Neuronal stem cell (in vitro differentiated cells): ENCODE results near the gene GOLGA8S.
"Not testable (repeated sequence)": the region's sequence is repeated elsewhere in the genome, so short reads cannot be mapped to it uniquely, and the experiment has no call there.

Experiments
- DNase-seq: peaks from one replicate; pipeline ENCODE4 v3.0.0-alpha.2; 2013; ENCODE audit warnings: low spot score
- H2AFZ ChIP-seq: one replicate; pipeline ENCODE4 v1.6.1; 2013; ENCODE audit warnings: mild to moderate bottlenecking, low read length, inconsistent platforms
- H2AK5ac ChIP-seq: 2 replicates; pipeline ENCODE4 v1.6.1; 2013; ENCODE audit warnings: low read depth, mild to moderate bottlenecking, inconsistent platforms, low read length, moderate library complexity, mixed read lengths
- H2BK120ac ChIP-seq: 2 replicates; pipeline ENCODE4 v1.6.1; 2013; ENCODE audit warnings: low read depth, mild to moderate bottlenecking, inconsistent platforms, low read length, moderate library complexity, mixed read lengths
- H2BK12ac ChIP-seq: one replicate; pipeline ENCODE4 v1.6.1; 2013; ENCODE audit warnings: low read length, inconsistent platforms
- H2BK15ac ChIP-seq: 2 replicates; pipeline ENCODE4 v1.6.1; 2013; ENCODE audit warnings: mild to moderate bottlenecking, low read length, inconsistent platforms, mixed read lengths
- H2BK5ac ChIP-seq: one replicate; pipeline ENCODE4 v1.6.1; 2013; ENCODE audit warnings: inconsistent platforms, mild to moderate bottlenecking, low read length, moderate library complexity
- H3K14ac ChIP-seq: one replicate; pipeline ENCODE4 v1.6.1; 2013; ENCODE audit warnings: low read length, inconsistent platforms
- H3K18ac ChIP-seq: 2 replicates; pipeline ENCODE4 v1.6.1; 2013; ENCODE audit warnings: low read length, inconsistent platforms
- H3K23ac ChIP-seq: 2 replicates; pipeline ENCODE4 v1.6.1; 2013; ENCODE audit warnings: low read depth, mild to moderate bottlenecking, mixed read lengths, low read length, inconsistent platforms; ENCODE audit not compliant: poor library complexity
- H3K27ac ChIP-seq: replicated peaks from 3 replicates; pipeline ENCODE4 v1.5.1; 2013; ENCODE audit warnings: low read length, inconsistent platforms
- H3K27me3 ChIP-seq, 3 experiments: 2 replicates each; pipeline ENCODE4 v1.6.1; 2013; ENCODE audit warnings: low read length in 3 of 3, mild to moderate bottlenecking in 2 of 3, inconsistent platforms in 1 of 3, low read depth in 1 of 3, mixed read lengths in 1 of 3, moderate library complexity in 1 of 3; ENCODE audit not compliant: control insufficient read depth in 3 of 3, insufficient read depth in 3 of 3
- H3K36me3 ChIP-seq, 2 donors: replicated peaks in 1 of 2; 2 replicates each; pipeline ENCODE4 v1.6.1; 2013; ENCODE audit warnings: low read length in 2 of 2; ENCODE audit not compliant: control insufficient read depth in 2 of 2, insufficient read depth in 2 of 2
- H3K4ac ChIP-seq: 2 replicates; pipeline ENCODE4 v1.6.1; 2013; ENCODE audit warnings: inconsistent platforms, mild to moderate bottlenecking, low read length, moderate library complexity
- H3K4me1 ChIP-seq, 2 donors: 1 replicate in 1 of 2; 2 replicates in 1 of 2; pipeline ENCODE4 v1.6.1; 2013; ENCODE audit warnings: low read length in 2 of 2, low read depth in 1 of 2; ENCODE audit not compliant: control insufficient read depth in 2 of 2, insufficient read depth in 1 of 2
- H3K4me2 ChIP-seq: one replicate; pipeline ENCODE4 v1.6.1; 2013; ENCODE audit warnings: mild to moderate bottlenecking, low read length, inconsistent platforms; ENCODE audit not compliant: insufficient read depth, poor library complexity, severe bottlenecking
- H3K4me3 ChIP-seq, 2 donors: 2 replicates each; pipeline ENCODE4 v1.5.1; 2013; ENCODE audit warnings: low read length in 2 of 2, mild to moderate bottlenecking in 2 of 2, inconsistent platforms in 1 of 2, moderate library complexity in 1 of 2
- H3K79me1 ChIP-seq: one replicate; pipeline ENCODE4 v1.6.1; 2013; ENCODE audit warnings: low read depth, mild to moderate bottlenecking, inconsistent platforms, low read length, moderate library complexity
- H3K9ac ChIP-seq: one replicate; pipeline ENCODE4 v1.6.1; 2013; ENCODE audit warnings: mild to moderate bottlenecking, low read depth, low read length, inconsistent platforms; ENCODE audit not compliant: poor library complexity
- H3K9me3 ChIP-seq, 2 donors: replicated peaks in 1 of 2; 2 replicates each; pipeline versions ENCODE3 to v1.6.1; 2013; ENCODE audit warnings: low read length in 2 of 2, mild to moderate bottlenecking in 2 of 2, inconsistent platforms in 1 of 2, low read depth in 1 of 2, mixed read lengths in 1 of 2, moderate library complexity in 1 of 2; ENCODE audit not compliant: control insufficient read depth in 2 of 2, insufficient read depth in 1 of 2
- H4K8ac ChIP-seq: one replicate; pipeline ENCODE4 v1.6.1; 2013; ENCODE audit warnings: low read depth, mild to moderate bottlenecking, inconsistent platforms, low read length, moderate library complexity
- H4K91ac ChIP-seq: one replicate; pipeline ENCODE4 v1.6.1; 2013; ENCODE audit warnings: low read length, low read depth, mild to moderate bottlenecking, inconsistent platforms; ENCODE audit not compliant: poor library complexity
- WGBS, 2 donors: extraction: QIAGEN DNeasy Blood & Tissue Kit; methylation state at CpG; one replicate each; pipeline ENCODE4 v1.1.7; 2013; ENCODE audit warnings: missing lambda C conversion rate in 2 of 2, mixed read lengths in 1 of 2; ENCODE audit not compliant: insufficient read length in 2 of 2, insufficient replicate concordance in 1 of 2; ENCODE audit errors: extremely low coverage in 2 of 2; 5-methylcytosine and 5-hydroxymethylcytosine counted together

The GOLGA8S gene

GRCh38 chr15:23374226-23374625, 19.7 kb downstream of the GOLGA8S start:
- H4K8ac ChIP-seq, H3K18ac ChIP-seq, H3K4me2 ChIP-seq, H3K27ac ChIP-seq, H4K91ac ChIP-seq, H2BK5ac ChIP-seq, H3K27me3 ChIP-seq, DNase-seq, H2AFZ ChIP-seq, H2BK15ac ChIP-seq, H3K23ac ChIP-seq, H3K9me3 ChIP-seq, H3K4me3 ChIP-seq, H3K14ac ChIP-seq, H3K36me3 ChIP-seq, H3K9ac ChIP-seq, H3K4ac ChIP-seq, H3K79me1 ChIP-seq, H2AK5ac ChIP-seq, H2BK120ac ChIP-seq, H3K4me1 ChIP-seq, H2BK12ac ChIP-seq: not testable (repeated sequence)
- no CpG with 5 or more reads among the region's 11 CpGs for WGBS, 2 donors

GRCh38 chr15:23378946-23379345, 24.4 kb downstream of the GOLGA8S start:
- not testable (repeated sequence) for H3K4ac ChIP-seq, H3K9me3 ChIP-seq, H3K9ac ChIP-seq, H3K4me2 ChIP-seq, H3K23ac ChIP-seq, H3K27me3 ChIP-seq, H3K14ac ChIP-seq, H3K79me1 ChIP-seq, H2BK15ac ChIP-seq, H2BK5ac ChIP-seq, H3K18ac ChIP-seq, H2BK120ac ChIP-seq, H2BK12ac ChIP-seq, H3K27ac ChIP-seq, H4K91ac ChIP-seq, H4K8ac ChIP-seq, H2AFZ ChIP-seq, H2AK5ac ChIP-seq, H3K36me3 ChIP-seq, H3K4me3 ChIP-seq, DNase-seq, H3K4me1 ChIP-seq
- WGBS, 2 donors: no CpG with 5 or more reads among the region's 13 CpGs

GRCh38 chr15:23380700-23381099, 26.2 kb downstream of the GOLGA8S start:
- not testable (repeated sequence) for H4K8ac ChIP-seq, H3K23ac ChIP-seq, H2BK12ac ChIP-seq, H3K18ac ChIP-seq, H3K79me1 ChIP-seq, H3K4ac ChIP-seq, H3K27me3 ChIP-seq, H3K36me3 ChIP-seq, H4K91ac ChIP-seq, H3K14ac ChIP-seq, H2AFZ ChIP-seq, H2AK5ac ChIP-seq, H3K9me3 ChIP-seq, H3K4me3 ChIP-seq, H3K27ac ChIP-seq, H2BK120ac ChIP-seq, H3K9ac ChIP-seq, DNase-seq, H3K4me1 ChIP-seq, H2BK15ac ChIP-seq, H2BK5ac ChIP-seq, H3K4me2 ChIP-seq
- WGBS, 2 donors: no CpG with 5 or more reads among the region's 4 CpGs

GRCh38 chr15:23381192-23381591, 26.6 kb downstream of the GOLGA8S start:
- not testable (repeated sequence) for H2BK12ac ChIP-seq, H2AFZ ChIP-seq, H3K79me1 ChIP-seq, H3K14ac ChIP-seq, H3K4me1 ChIP-seq, H3K4me2 ChIP-seq, H3K36me3 ChIP-seq, DNase-seq, H3K4ac ChIP-seq, H3K27me3 ChIP-seq, H3K9ac ChIP-seq, H3K9me3 ChIP-seq, H2BK5ac ChIP-seq, H4K8ac ChIP-seq, H2BK120ac ChIP-seq, H2BK15ac ChIP-seq, H2AK5ac ChIP-seq, H3K27ac ChIP-seq, H4K91ac ChIP-seq, H3K4me3 ChIP-seq, H3K23ac ChIP-seq
- H3K18ac ChIP-seq: peak overlapping the region; percentile 28
- no CpG with 5 or more reads among the region's 7 CpGs for WGBS, 2 donors
